HepG2 (cell line): ENCODE measurements around the gene NCOA5. TPM values are rescaled to one million over a fixed set of nuclear protein-coding genes. Genes with fewer than 3 reads are reported as not detected.

Source experiments
- GATAD1 ChIP-seq: IDR thresholded peaks from 2 replicates; pipeline ENCODE4 v1.6.1; 2016; ENCODE audit warnings: missing genetic modification reagents, missing compliant biosample characterization
- HDAC1 ChIP-seq: sonication (generic); formaldehyde crosslinking; IDR thresholded peaks from 2 replicates; pipeline ENCODE4 v1.5.1; 2020; ENCODE audit warnings: mild to moderate bottlenecking, missing genetic modification reagents
- HNRNPLL ChIP-seq: fragments of 200-400 bp; formaldehyde crosslinking; IDR thresholded peaks from 2 replicates; pipeline ENCODE4 v1.6.1; 2017; ENCODE audit warnings: mild to moderate bottlenecking, low read depth, low read length; ENCODE audit not compliant: poor library complexity, severe bottlenecking
- IKZF5 ChIP-seq: IDR thresholded peaks from 2 replicates; pipeline ENCODE4 v1.6.1; 2018; ENCODE audit warnings: missing genetic modification reagents, mild to moderate bottlenecking, missing compliant biosample characterization
- KAT2B ChIP-seq: fragments of 150-350 bp; IDR thresholded peaks from 2 replicates; pipeline ENCODE4 v1.6.1; 2014; ENCODE audit warnings: low read depth, low read length, borderline replicate concordance
- MTF2 ChIP-seq: sonication (generic); formaldehyde crosslinking; IDR thresholded peaks from 2 replicates; pipeline ENCODE4 v1.5.0; 2020; ENCODE audit warnings: missing genetic modification reagents, borderline replicate concordance
- NFKBIZ ChIP-seq: IDR thresholded peaks from 2 replicates; pipeline ENCODE4 v1.6.1; 2018; ENCODE audit warnings: missing genetic modification reagents, missing compliant biosample characterization
- POLR2G ChIP-seq: fragments of 200-400 bp; formaldehyde crosslinking; IDR thresholded peaks from 2 replicates; pipeline ENCODE4 v1.6.1; 2018; ENCODE audit warnings: mild to moderate bottlenecking, low read depth, low read length, moderate library complexity
- RORA ChIP-seq: sonication (generic); formaldehyde crosslinking; IDR thresholded peaks from 2 replicates; pipeline ENCODE4 v1.5.0; 2020; ENCODE audit warnings: mild to moderate bottlenecking, missing genetic modification reagents, moderate library complexity
- SRY ChIP-seq: sonication (generic); formaldehyde crosslinking; IDR thresholded peaks from 2 replicates; pipeline ENCODE4 v1.8.0; 2022; ENCODE audit warnings: mild to moderate bottlenecking, missing genetic modification reagents
- XBP1 ChIP-seq: sonication (generic); formaldehyde crosslinking; IDR thresholded peaks from 2 replicates; pipeline ENCODE4 v1.5.0; 2020; ENCODE audit warnings: missing genetic modification reagents
- ZBTB40 ChIP-seq, 2 experiments: fragments of 450-650 bp in 1 of 2; sonication (generic) in 1 of 2; formaldehyde crosslinking in 1 of 2; IDR thresholded peaks; 2 replicates each; pipeline versions ENCODE4 v1.6.1 to v1.8.0; 2016 to 2022; ENCODE audit warnings: antibody characterized with exemption in 1 of 2, mild to moderate bottlenecking in 1 of 2, missing genetic modification reagents in 1 of 2
- ZNF326 ChIP-seq: sonication (generic); formaldehyde crosslinking; IDR thresholded peaks from 2 replicates; pipeline ENCODE4 v1.4.0; 2020; ENCODE audit warnings: missing genetic modification reagents, borderline replicate concordance
- ZNF33A ChIP-seq: sonication (generic); formaldehyde crosslinking; IDR thresholded peaks from 2 replicates; pipeline ENCODE4 v1.5.1; 2020; ENCODE audit warnings: missing genetic modification reagents, mild to moderate bottlenecking, moderate library complexity, borderline replicate concordance
- polyA plus RNA-seq, 8 experiments: library from polyadenylated mRNA; depleted of rRNA in 3 of 8; stranded (reverse) in 7 of 8; unstranded in 1 of 8; fragments of >200 nt; fragmentation: Illumina TruSeq in 4 of 8; extraction: Trizol in 4 of 8; gene quantifications; 2 replicates each; pipeline versions ENCODE4 v1.2.1 to v1.2.3, GENCODE V29; 2011 to 2016; ENCODE audit warnings: low read depth in 4 of 8, missing spikeins in 1 of 8, mixed read lengths in 1 of 8; ENCODE audit not compliant: insufficient read depth in 1 of 8
- total RNA-seq, 5 experiments: library from RNA; depleted of rRNA; stranded (reverse); fragments of >200 nt; fragmentation: Illumina TruSeq; extraction: Trizol; gene quantifications; 2 replicates each; pipeline ENCODE4 v1.2.3, GENCODE V29; 2016; ENCODE audit warnings: low read depth in 1 of 5
- TF ChIP-seq, protein P1 (sequence below): sonication (generic); formaldehyde crosslinking; IDR thresholded peaks from 2 replicates; pipeline ENCODE4; 2020; ENCODE audit warnings: missing genetic modification reagents, mild to moderate bottlenecking, borderline replicate concordance
- TF ChIP-seq, protein P2 (sequence below): IDR thresholded peaks from 2 replicates; pipeline ENCODE4 v1.6.1; 2016; ENCODE audit warnings: missing compliant biosample characterization, missing genetic modification reagents, borderline replicate concordance

NCOA5 gene
- total and polyA plus RNA-seq, 2 of the 13 experiments (the other 11 are each of a cell fraction or from before 2014, with no cell fraction given) = 16.5 to 28.4 TPM

GRCh38 chr20:46023148-46023484 is 66.6 kb downstream of the NCOA5 start (continued):
- TF ChIP-seq MTF2 (no peak), KAT2B (no peak), RORA (CRISPR knock-in tag) (no peak), ZNF326 (CRISPR knock-in tag) (no peak), GATAD1 (CRISPR knock-in tag) (no peak), HDAC1 (CRISPR knock-in tag) (no peak), ZNF33A (no peak), ZBTB40 (IDR thresholded peaks at IDR 0.05) (no peak), ZBTB40 (CRISPR knock-in tag; IDR thresholded peaks at IDR 0.05) (no peak), SRY (0 out of 2 replicates have a peak, but pooled peaks have one; percentile 44), IKZF5 (peak; percentile 5; the same call in 1 of the 2 replicates), XBP1 (CRISPR knock-in tag) (no peak), NFKBIZ (CRISPR knock-in tag) (no peak), HNRNPLL (peak; percentile 2), POLR2G (no peak)
- TF ChIP-seq, protein P1, sequence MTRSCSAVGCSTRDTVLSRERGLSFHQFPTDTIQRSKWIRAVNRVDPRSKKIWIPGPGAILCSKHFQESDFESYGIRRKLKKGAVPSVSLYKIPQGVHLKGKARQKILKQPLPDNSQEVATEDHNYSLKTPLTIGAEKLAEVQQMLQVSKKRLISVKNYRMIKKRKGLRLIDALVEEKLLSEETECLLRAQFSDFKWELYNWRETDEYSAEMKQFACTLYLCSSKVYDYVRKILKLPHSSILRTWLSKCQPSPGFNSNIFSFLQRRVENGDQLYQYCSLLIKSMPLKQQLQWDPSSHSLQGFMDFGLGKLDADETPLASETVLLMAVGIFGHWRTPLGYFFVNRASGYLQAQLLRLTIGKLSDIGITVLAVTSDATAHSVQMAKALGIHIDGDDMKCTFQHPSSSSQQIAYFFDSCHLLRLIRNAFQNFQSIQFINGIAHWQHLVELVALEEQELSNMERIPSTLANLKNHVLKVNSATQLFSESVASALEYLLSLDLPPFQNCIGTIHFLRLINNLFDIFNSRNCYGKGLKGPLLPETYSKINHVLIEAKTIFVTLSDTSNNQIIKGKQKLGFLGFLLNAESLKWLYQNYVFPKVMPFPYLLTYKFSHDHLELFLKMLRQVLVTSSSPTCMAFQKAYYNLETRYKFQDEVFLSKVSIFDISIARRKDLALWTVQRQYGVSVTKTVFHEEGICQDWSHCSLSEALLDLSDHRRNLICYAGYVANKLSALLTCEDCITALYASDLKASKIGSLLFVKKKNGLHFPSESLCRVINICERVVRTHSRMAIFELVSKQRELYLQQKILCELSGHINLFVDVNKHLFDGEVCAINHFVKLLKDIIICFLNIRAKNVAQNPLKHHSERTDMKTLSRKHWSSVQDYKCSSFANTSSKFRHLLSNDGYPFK (CRISPR knock-in tag) = no peak
- TF ChIP-seq, protein P2, sequence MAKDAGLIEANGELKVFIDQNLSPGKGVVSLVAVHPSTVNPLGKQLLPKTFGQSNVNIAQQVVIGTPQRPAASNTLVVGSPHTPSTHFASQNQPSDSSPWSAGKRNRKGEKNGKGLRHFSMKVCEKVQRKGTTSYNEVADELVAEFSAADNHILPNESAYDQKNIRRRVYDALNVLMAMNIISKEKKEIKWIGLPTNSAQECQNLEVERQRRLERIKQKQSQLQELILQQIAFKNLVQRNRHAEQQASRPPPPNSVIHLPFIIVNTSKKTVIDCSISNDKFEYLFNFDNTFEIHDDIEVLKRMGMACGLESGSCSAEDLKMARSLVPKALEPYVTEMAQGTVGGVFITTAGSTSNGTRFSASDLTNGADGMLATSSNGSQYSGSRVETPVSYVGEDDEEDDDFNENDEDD = no peak
